Trophoblast cell (in vitro differentiated cells and primary cell): ENCODE measurements around the gene NDUFA1. TPM values are rescaled to one million over a fixed set of nuclear protein-coding genes. Genes with fewer than 3 reads are reported as not detected.
A peak's percentile ranks its signal among the peaks of the same experiment; 100 is the strongest.
"Not testable (repeated sequence)": the region's sequence is repeated elsewhere in the genome, so short reads cannot be mapped to it uniquely, and the experiment has no call there.

ENCODE experiments used
- DNase-seq, 2 donors: peaks; one replicate each; pipeline ENCODE4 v3.0.0-alpha.2; 2016
- H2AFZ ChIP-seq: 2 replicates; pipeline ENCODE4 v1.6.1; 2013; ENCODE audit warnings: low read length, moderate library complexity, mild to moderate bottlenecking; ENCODE audit not compliant: insufficient read depth, poor library complexity
- H2AK5ac ChIP-seq: 2 replicates; pipeline ENCODE4 v1.6.1; 2013; ENCODE audit warnings: mild to moderate bottlenecking, low read length
- H2BK120ac ChIP-seq: 2 replicates; pipeline ENCODE4 v1.6.1; 2013; ENCODE audit warnings: low read length, mild to moderate bottlenecking, moderate library complexity; ENCODE audit not compliant: insufficient read depth, poor library complexity
- H2BK12ac ChIP-seq: 2 replicates; pipeline ENCODE4 v1.6.1; 2013; ENCODE audit warnings: mild to moderate bottlenecking, low read length, moderate library complexity
- H2BK5ac ChIP-seq: 2 replicates; pipeline ENCODE4 v1.6.1; 2013; ENCODE audit warnings: low read length, low read depth, moderate library complexity, mild to moderate bottlenecking; ENCODE audit not compliant: poor library complexity
- H3K14ac ChIP-seq: 2 replicates; pipeline ENCODE4 v1.6.1; 2013; ENCODE audit warnings: mild to moderate bottlenecking, low read length
- H3K18ac ChIP-seq: 2 replicates; pipeline ENCODE4 v1.6.1; 2013; ENCODE audit warnings: mild to moderate bottlenecking, low read length
- H3K23ac ChIP-seq: 2 replicates; pipeline ENCODE4 v1.6.1; 2013; ENCODE audit warnings: low read length
- H3K27ac ChIP-seq: 2 replicates; pipeline ENCODE4 v1.5.1; 2013; ENCODE audit warnings: low read depth, mild to moderate bottlenecking, inconsistent platforms, low read length, moderate library complexity
- H3K27me3 ChIP-seq: 2 replicates; pipeline ENCODE4 v1.6.1; 2013; ENCODE audit warnings: inconsistent platforms, mild to moderate bottlenecking, low read length, moderate library complexity; ENCODE audit not compliant: insufficient read depth
- H3K36me3 ChIP-seq, 2 experiments: 1 replicate in 1 of 2; 2 replicates in 1 of 2; pipeline ENCODE4 v1.6.1; 2013; ENCODE audit warnings: low read length in 2 of 2, mild to moderate bottlenecking in 2 of 2, moderate library complexity in 1 of 2; ENCODE audit not compliant: insufficient read depth in 2 of 2, control insufficient read depth in 1 of 2
- H3K4ac ChIP-seq: 2 replicates; pipeline ENCODE4 v1.6.1; 2013; ENCODE audit warnings: low read depth, mild to moderate bottlenecking, low read length, moderate library complexity
- H3K4me1 ChIP-seq, 2 experiments: 1 replicate in 1 of 2; 2 replicates in 1 of 2; pipeline ENCODE4 v1.6.1; 2013; ENCODE audit warnings: low read length in 2 of 2, mild to moderate bottlenecking in 2 of 2, moderate library complexity in 1 of 2; ENCODE audit not compliant: insufficient read depth in 2 of 2, control insufficient read depth in 1 of 2
- H3K4me2 ChIP-seq: 2 replicates; pipeline ENCODE4 v1.6.1; 2013; ENCODE audit warnings: inconsistent platforms, mild to moderate bottlenecking, low read length, moderate library complexity
- H3K4me3 ChIP-seq: 2 replicates; pipeline ENCODE4 v1.5.1; 2013; ENCODE audit warnings: mild to moderate bottlenecking, low read depth, low read length, inconsistent platforms
- H3K79me1 ChIP-seq: one replicate; pipeline ENCODE4 v1.6.1; 2013; ENCODE audit warnings: low read length
- H3K79me2 ChIP-seq: 2 replicates; pipeline ENCODE4 v1.6.1; 2013; ENCODE audit warnings: low read length, mild to moderate bottlenecking; ENCODE audit not compliant: control insufficient read depth, insufficient read depth, poor library complexity
- H3K9ac ChIP-seq: 2 replicates; pipeline ENCODE4 v1.6.1; 2013; ENCODE audit warnings: mild to moderate bottlenecking, low read length
- H3K9me3 ChIP-seq: 2 replicates; pipeline ENCODE4 v1.6.1; 2013; ENCODE audit warnings: low read depth, mild to moderate bottlenecking, control low read depth, inconsistent platforms, low read length; ENCODE audit not compliant: insufficient read depth
- H4K12ac ChIP-seq: 2 replicates; pipeline ENCODE4 v1.6.1; 2013; ENCODE audit warnings: low read depth, mild to moderate bottlenecking, low read length, moderate library complexity
- H4K8ac ChIP-seq: 2 replicates; pipeline ENCODE4 v1.6.1; 2013; ENCODE audit warnings: low read depth, mild to moderate bottlenecking, low read length, moderate library complexity
- H4K91ac ChIP-seq: one replicate; pipeline ENCODE4 v1.6.1; 2013; ENCODE audit warnings: low read depth, mild to moderate bottlenecking, low read length, moderate library complexity
- WGBS: extraction: QIAGEN DNeasy Blood & Tissue Kit; methylation state at CpG from one replicate; pipeline ENCODE4 v1.1.7; 2013; ENCODE audit warnings: missing lambda C conversion rate; ENCODE audit not compliant: insufficient read length, insufficient coverage; ENCODE audit errors: extremely low coverage; 5-methylcytosine and 5-hydroxymethylcytosine counted together
- polyA plus RNA-seq: library from polyadenylated mRNA; stranded (reverse); fragments of 200-250 nt; gene quantifications from 2 replicates; pipeline ENCODE4 v1.2.3, GENCODE V29; 2013

The NDUFA1 gene
- 212 and 213 TPM in 2 replicates for polyA plus RNA-seq

DNA sequence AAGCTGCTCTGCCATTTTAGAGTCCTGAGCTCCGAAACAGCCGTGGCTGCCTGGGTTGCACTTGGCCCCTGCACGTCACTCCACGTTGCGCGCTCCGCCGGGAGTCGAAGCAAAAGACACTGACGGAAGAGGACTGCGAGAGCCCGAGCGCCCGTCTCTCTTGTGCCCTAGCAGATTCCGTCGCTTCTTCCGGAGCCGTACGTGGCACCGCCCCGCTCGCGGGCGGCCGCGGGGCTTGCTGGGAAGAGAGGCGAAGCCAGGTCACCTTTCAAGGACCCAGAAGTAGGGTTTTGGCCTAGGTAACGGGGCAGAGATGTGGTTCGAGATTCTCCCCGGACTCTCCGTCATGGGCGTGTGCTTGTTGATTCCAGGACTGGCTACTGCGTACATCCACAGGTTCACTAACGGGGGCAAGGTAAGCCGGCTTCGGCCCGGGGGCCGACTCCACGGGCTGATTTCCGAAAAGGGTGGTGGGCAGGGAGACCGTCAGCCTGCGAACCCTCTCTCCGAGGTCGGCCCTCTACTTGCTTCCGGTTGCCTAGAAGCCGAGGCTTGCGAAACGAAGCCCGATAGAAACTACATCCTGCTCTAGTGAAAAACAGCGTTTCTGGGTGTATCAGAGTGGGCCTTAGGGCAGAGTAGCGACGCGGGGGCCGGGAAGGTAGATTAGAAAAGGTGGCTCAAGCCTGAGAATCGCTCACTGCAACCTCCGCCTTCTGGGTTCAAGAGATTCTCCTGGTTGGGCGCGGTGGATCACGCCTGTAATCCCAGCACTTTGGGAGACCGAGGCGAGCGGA lies at the start of gene NDUFA1, which contains the start of gene RNF113A:
Gene NDUFA1, plus strand, starts transcription at position 234 of the 797 bp plus-strand sequence. Its CDS starts 80 bp downstream, at position 314.
Gene RNF113A, minus strand, starts transcription at position 135 of the 797 bp plus-strand sequence. Its CDS starts 120 bp downstream, at position 15.
- DNase-seq = peak; percentile 83 to 87
- Histone ChIP-seq H2BK120ac (peak within 1 kb of the TSS; percentile 11), H3K27ac (peak within 1 kb of the TSS; percentile 88), H4K12ac (peak within 1 kb of the TSS; percentile 77), H3K4me1 (peaks cover 0 to 2% of the 10 kb centered on the region in 2 experiments), H3K23ac (no peak within 1 kb of the TSS), H4K8ac (peak within 1 kb of the TSS; percentile 96), H2AK5ac (no peak within 1 kb of the TSS), H2AFZ (peak within 1 kb of the TSS; percentile 97), H3K4me2 (peak within 1 kb of the TSS; percentile 96), H3K79me2 (peaks cover 4% of the 10 kb centered on the region), H3K36me3 (peaks cover 0 to 4% of the 10 kb centered on the region in 2 experiments), H4K91ac (peak within 1 kb of the TSS; percentile 87), H2BK5ac (peak within 1 kb of the TSS; percentile 82), H3K14ac (peak within 1 kb of the TSS; percentile 39), H2BK12ac (no peak within 1 kb of the TSS), H3K79me1 (peaks cover 8% of the 10 kb centered on the region), H3K27me3 (no peaks in the 10 kb centered on the region), H3K9me3 (no peaks in the 10 kb centered on the region), H3K18ac (peak within 1 kb of the TSS; percentile 90), H3K9ac (peak within 1 kb of the TSS; percentile 96), H3K4me3 (peak within 1 kb of the TSS; percentile 81), H3K4ac (peak within 1 kb of the TSS; percentile 24)
- WGBS = no CpG with 5 or more reads among the region's 62 CpGs

DNA sequence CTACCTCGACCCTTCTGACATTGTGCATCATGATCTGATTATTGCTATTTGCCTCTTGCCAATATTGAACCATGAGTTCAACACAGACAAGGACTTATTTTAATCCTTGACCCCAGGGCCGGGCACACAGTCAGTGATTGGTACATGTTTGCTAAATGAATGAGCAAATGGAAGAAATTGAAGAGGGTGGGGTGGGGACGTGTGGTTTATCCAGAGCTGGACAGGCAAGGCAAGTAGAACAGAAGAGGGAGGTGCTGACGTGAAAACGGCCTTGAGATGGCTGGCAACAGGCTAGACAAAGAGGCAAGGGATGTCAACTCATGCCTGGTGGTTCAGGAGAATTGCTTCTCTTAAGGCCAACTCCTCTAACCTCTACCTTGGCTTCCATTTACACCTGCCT lies 47.4 kb upstream of the NDUFA1 start:
- not testable (repeated sequence) for H3K27me3 ChIP-seq, H3K4me3 ChIP-seq, H3K27ac ChIP-seq, H2BK12ac ChIP-seq, H3K4ac ChIP-seq, H2BK120ac ChIP-seq, H3K14ac ChIP-seq, H3K9ac ChIP-seq, H3K79me1 ChIP-seq, H2BK5ac ChIP-seq, H4K12ac ChIP-seq, H3K4me2 ChIP-seq, H3K36me3 ChIP-seq, H3K9me3 ChIP-seq, H4K8ac ChIP-seq, H3K23ac ChIP-seq, H2AK5ac ChIP-seq, H2AFZ ChIP-seq, H3K79me2 ChIP-seq, H3K4me1 ChIP-seq, DNase-seq, H3K18ac ChIP-seq, H4K91ac ChIP-seq
- no CpG with 5 or more reads among the region's 5 CpGs for WGBS

DNA sequence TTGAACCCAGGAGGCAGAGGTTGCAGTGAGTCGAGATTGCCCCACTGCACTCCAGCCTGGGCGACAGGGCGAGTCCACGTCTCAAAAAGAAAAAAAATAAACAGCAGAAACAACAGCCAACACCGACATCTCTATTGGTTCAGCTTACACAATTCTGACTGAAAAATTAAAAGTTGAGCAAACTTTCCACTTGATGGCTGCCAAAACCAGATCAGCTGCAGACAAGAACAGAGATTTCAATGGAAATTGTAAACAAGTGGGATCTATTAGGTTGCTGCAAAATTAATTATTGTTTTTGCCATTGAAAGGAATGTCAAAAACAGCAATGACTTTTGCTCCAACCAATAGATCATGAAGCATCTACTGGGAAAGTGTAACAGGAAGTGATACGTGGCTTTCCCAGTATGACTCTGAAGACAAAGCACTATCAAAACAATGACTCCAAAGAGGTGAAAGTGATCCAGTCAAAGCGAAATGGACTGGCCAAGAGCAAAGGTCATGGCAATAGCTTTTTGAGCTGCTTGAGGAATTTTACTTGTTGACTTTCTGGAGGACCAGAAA lies 45.2 kb upstream of the NDUFA1 start:
- Histone ChIP-seq H3K18ac (no peak overlapping the region), H3K36me3 (peaks cover 5% of the 10 kb centered on the region in 2 experiments), H3K27me3 (no peaks in the 10 kb centered on the region), H3K79me1 (no peaks in the 10 kb centered on the region), H2BK120ac (no peak overlapping the region), H3K9ac (no peak overlapping the region), H4K91ac (no peak overlapping the region), H3K27ac (no peak overlapping the region), H4K12ac (no peak overlapping the region), H3K4me2 (no peak overlapping the region), H3K9me3 (no peaks in the 10 kb centered on the region), H3K79me2 (no peaks in the 10 kb centered on the region), H3K14ac (no peak overlapping the region), H2BK5ac (no peak overlapping the region), H2AFZ (no peak overlapping the region), H4K8ac (no peak overlapping the region), H3K23ac (no peak overlapping the region), H3K4ac (no peak overlapping the region), H2AK5ac (no peak overlapping the region), H3K4me1 (no peaks in the 10 kb centered on the region), H2BK12ac (no peak overlapping the region), H3K4me3 (no peak overlapping the region)
- WGBS = no CpG with 5 or more reads among the region's 7 CpGs
- DNase-seq = no peak

DNA sequence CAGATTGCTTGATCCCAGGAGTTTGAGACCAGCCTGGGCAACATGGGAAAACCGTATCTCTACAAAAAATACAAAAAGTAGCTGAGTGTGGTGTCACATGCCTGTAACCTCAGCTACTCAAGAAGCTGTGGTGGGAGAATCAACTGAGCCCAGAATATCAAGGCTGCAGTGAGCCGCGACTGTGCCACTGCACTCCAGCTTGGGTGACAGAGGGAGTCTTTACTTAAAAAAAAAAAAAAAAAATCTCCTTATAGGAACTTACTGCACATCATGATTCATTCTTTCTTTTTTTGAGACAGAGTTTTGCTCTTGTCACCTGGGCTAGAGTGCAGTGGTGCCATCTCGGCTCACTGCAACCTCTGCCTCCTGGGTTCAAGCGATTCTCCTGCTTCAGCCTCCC lies 43.2 kb upstream of the NDUFA1 start:
- Histone ChIP-seq H2AK5ac (no peak overlapping the region), H3K23ac (no peak overlapping the region), H2BK120ac (no peak overlapping the region), H3K79me2 (no peaks in the 10 kb centered on the region), H3K9me3 (no peaks in the 10 kb centered on the region), H2BK5ac (no peak overlapping the region), H2BK12ac (no peak overlapping the region), H4K8ac (no peak overlapping the region), H3K9ac (no peak overlapping the region), H3K36me3 (peaks cover 12 to 13% of the 10 kb centered on the region in 2 experiments), H3K27ac (no peak overlapping the region), H3K4me2 (no peak overlapping the region), H3K18ac (no peak overlapping the region), H4K91ac (no peak overlapping the region), H3K4ac (no peak overlapping the region), H3K79me1 (no peaks in the 10 kb centered on the region), H3K14ac (no peak overlapping the region), H4K12ac (no peak overlapping the region), H2AFZ (no peak overlapping the region), H3K4me1 (no peaks in the 10 kb centered on the region), H3K4me3 (no peak overlapping the region), H3K27me3 (no peaks in the 10 kb centered on the region)
- WGBS = no CpG with 5 or more reads among the region's 5 CpGs
- no peak for DNase-seq
